ENCODE results near the gene TJP1. TPM values are rescaled to one million over a fixed set of nuclear protein-coding genes. Genes with fewer than 3 reads are reported as not detected.
"Not testable (repeated sequence)": the region's sequence is repeated elsewhere in the genome, so short reads cannot be mapped to it uniquely, and the experiment has no call there.

TJP1 gene
- polyA plus RNA-seq, 3 donors = 164 to 177 (median 167) TPM

DNA sequence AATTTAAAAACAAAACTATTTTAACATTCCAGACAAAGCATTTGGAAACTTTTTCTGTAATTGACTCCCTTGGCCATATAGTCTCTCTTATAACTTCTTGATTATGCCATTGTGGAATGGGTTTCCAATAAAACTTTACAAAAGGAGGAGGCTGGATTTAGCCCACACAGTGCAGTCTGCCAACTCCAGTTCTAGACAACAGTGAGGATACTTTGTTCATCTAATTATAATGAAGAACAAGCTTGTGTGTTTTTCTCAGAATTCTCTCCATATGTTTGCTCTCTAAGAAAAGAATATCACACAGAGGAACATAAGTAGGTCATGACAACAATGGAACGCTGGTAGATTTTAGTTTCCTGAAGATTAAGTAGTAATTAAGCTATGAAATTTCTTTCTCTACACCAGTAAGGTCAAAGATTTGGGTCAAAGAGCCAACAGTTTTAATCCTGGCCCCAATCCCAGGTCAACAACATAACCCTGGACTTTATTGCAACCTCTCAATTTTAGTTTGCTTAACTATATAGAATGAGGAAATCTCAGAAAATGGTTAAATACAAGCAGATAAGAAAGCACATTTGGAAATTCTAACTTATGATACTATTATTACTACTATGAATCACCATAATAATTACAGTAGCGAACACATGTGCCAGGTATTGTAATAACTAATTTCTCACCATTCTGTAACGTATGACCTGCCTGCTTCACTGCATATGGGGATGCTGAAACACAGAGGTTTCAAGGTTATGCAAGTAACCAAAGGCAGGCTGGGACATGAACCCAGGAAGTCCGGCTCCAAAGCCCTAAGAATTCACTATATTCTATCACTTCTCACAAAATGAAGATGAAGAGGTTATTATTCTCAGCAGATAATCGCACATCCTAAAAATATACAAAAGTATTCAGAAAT, 65.7 kb downstream of the TJP1 start:
- no peak for DNase-seq (ENCODE audit: low read depth in 3 of 3, low spot score in 2 of 3)

DNA sequence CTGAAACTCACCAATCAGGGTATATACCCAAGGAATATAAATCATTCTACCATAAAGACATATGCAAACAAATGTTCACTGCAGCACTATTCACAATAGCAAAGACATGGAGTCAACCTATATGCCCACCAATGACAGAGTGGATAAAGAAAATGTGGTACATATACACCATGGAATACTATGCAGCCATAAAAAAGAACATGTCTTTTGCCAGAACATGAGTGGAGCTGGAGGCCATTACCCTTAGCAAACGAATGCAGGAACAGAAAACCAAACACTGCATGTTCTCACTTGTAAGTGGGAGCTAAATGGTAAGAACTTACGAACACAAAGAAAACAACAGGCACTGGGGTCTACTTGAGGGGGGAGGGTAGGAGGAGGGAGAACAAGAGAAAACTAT, 68.3 kb downstream of the TJP1 start:
- not testable (repeated sequence) for DNase-seq (ENCODE audit: low read depth in 3 of 3, low spot score in 2 of 3)

DNA sequence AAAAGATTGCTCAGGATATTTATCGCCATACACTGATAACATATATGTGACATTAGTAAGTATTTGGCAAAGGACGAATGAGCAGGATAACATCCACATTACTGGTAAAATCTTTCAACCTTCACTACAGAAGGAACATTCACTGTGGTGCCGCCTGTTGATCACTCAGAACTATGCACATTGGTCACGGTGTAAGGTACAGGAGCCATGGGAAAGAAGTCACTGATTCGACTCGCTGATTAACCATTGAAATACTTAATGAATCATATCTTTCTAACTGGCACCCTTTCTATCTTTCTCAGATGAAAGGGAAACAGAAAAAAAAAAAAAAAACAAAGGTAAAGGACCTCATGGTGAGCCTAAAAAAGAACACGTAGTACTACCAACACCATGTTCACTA, 68.8 kb downstream of the TJP1 start:
- DNase-seq (ENCODE audit: low read depth in 3 of 3, low spot score in 2 of 3) = no peak

DNA sequence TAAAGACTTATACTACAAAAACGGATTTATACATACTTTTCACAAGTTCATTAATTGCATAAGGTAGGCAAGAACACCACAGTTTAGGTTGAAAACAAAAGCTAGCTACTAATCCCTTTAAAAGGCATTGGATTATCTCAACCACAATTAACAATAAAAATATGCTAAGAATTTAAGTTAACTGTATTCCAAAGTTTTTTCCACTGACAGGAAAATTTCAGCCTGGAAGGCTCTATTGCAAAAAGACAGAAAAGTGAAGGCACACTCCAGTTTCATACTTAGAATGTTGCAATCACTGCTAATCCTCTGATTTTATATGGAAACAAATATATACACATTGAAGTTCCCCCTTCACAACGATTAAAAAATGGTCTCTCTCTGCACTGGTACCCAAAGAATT, 71.5 kb downstream of the TJP1 start:
- DNase-seq (ENCODE audit: low read depth in 3 of 3, low spot score in 2 of 3) = no peak

DNA sequence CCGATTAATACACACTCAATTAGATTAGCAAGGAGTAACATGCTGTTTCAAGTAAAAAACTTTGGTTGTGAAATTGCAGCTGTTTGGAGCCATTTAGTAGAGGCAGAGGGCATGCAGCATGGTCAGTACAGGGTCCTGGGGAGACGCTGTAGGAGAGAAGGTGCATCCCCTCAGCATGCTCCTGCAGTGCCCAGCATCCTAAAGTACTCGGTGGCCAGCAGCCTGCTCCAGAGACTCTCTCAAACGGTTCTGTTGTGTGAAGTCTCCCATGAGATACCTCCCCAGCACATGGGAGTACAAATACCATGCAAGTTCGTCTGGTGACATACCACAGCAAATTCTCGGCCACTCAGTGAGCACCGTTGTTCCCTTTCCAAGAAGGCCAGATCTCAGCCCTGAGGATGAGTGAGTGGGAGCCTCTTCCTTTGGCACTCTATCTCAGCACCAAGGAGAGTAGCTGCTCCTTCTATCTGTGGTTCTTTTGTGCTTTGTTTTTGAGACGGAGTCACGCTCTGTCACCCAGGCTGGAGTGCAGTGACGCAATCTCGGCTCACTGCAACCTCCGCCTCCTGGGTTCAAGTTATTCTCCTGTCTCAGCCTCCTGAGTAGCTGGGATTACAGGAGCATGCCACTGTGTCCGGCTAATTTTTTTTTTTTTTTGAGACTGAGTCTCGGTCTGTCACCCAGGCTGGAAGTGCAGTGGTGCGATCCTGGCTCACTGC, 72.7 kb downstream of the TJP1 start:
- no peak for DNase-seq (ENCODE audit: low read depth in 3 of 3, low spot score in 2 of 3)

DNA sequence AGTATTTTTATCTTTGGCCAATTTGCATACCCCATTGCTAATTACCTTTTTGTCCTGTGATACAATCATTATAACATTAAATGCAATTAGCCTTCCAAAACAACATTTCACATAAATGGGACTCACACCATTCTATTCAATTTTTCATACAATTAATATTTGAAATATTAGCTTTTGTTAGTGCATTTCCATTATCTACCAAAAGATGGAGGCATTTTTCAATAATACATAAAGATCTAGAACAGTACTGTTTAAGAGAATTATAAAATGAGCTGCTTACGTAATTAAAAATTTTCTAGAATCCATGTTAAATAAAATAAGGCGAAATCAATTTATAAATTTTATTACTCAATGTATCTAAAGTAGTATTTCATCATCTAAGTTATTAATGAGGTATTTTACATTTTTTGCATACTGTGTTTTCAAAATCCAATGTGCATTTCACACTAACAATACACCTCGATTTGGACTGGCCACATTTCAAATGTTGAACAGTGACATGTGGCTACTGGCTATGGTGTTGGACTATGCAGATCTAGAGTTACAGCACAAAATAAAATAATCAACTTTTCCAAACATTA, 74.3 kb downstream of the TJP1 start:
- DNase-seq (ENCODE audit: low read depth in 3 of 3, low spot score in 2 of 3) = no peak

DNA sequence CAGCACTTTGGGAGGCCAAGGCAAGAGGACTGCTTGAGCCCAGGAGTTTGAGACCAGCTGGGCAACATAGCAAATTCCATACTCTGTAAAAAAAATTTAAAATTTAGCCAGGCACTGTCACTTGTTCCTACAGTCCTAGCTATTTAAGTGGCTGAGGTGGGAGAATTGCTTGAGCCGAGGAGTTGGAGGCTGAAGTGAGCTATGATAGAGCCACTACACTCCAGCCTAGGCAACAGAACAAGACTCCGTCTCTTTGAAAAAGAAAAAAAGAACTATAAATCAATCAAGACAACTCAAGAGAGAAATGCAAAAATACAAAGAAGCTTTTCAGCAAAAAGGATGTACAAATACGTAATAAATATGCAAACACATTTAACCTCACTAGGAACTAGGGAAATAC, 78.8 kb downstream of the TJP1 start:
- DNase-seq (ENCODE audit: low read depth in 3 of 3, low spot score in 2 of 3) = no peak

DNA sequence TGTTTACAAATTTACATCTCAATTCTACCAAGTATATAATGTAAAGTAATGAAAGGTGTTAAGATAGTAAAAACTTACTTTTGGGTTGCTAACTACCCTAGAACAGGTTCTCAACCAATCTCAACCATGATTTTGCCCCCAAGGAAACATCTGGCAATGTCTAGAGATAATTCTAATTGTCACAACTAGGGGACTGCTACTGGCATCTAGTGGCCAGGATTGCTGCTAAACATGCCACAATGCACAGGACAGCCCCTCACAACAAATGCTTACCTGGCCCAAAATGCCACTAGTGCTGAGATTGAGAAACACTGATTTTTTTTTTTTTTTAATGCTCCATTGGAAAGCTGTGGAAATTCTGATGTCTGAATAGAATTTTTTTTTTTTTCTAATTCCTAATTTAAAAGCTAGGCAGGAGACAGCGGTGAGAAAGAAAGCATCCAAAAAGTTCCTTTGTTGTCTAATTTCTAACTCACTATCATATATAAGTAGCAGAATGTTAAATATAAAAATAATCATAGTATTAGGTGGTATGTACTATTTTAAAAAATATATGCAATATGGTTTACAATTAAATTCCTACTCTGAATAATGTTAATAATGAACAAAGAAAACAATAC, 81.5 kb downstream of the TJP1 start:
- DNase-seq (ENCODE audit: low read depth in 3 of 3, low spot score in 2 of 3) = no peak

DNA sequence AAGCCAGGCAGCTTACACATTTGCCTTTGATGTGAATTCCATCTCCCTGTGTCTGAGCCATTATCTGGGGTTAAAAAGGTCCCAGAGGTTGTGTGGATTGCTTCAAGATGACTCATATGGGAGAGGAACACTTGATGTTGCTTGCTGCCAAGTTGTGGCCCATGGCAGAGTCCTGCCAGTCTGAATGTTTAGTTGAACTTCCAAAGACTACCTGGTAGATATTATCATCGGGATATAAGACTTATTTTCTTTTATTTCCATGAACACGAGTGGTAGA, 85.6 kb downstream of the TJP1 start:
- DNase-seq (ENCODE audit: low read depth in 3 of 3, low spot score in 2 of 3) = no peak

DNA sequence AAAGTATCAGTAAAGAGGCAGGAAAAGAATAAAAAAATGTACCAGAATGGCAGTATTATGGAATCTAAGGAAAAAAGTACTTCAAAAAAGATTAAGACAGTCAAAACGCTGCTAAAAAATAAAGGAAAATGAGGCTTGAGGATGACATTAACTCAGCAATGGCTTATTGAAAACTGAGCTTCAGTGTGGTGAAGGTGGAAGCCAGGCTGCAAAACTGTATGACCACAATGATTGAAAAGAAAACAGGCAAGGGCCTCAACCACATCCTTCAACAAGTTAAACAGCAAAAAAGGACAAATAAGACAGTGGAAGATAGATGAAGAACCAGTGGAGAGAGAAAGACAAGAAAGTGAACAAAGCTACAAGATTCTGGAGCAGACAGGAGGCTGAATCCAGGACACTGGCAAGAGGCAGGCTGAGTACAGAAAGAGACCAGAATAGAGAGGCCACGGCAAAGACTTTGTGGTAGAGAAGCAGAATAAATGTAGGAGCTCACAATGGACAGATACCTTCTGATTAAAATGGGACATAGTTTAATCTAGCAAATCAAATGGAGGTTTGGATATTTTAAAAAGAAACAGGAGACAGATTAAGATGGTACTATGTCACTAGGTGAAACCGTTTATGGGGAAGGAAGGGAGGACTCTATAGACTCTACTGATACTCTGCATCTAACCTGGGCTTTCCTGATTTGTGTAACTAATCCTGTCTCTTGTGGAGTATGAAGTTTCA, 86.1 kb downstream of the TJP1 start:
- DNase-seq (ENCODE audit: low read depth in 3 of 3, low spot score in 2 of 3) = no peak

DNA sequence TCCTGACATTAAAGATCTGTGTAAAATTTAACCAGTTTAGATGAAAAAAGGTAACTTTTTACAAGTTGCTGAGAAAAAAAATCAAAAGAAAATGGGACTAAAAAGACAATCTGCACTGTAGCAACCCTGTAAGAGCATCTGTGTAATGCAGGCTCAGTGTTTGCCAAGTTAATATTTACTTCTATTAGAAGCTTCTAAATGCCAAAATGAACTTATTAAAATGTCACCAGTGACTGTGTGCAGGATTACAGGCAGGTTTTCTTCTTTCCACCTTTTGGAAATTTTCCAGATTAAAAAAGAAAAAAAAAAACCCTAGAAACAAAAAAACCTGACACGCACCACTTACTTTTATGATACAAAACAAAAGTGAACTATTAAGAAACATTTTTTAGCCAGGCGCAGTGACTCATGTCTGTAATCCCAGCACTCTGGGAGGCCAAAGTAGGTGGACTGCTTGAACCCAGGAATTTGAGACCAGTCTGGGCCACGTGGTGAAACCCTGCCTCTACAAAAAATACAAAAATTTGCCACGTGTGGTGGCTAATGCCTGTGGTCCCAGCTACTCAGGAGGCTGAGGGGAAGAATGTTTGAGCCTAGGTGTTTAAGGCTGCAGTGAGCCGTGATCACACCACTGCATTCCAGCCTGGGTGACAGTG, 87.2 kb downstream of the TJP1 start:
- DNase-seq (ENCODE audit: low read depth in 3 of 3, low spot score in 2 of 3) = no peak

DNA sequence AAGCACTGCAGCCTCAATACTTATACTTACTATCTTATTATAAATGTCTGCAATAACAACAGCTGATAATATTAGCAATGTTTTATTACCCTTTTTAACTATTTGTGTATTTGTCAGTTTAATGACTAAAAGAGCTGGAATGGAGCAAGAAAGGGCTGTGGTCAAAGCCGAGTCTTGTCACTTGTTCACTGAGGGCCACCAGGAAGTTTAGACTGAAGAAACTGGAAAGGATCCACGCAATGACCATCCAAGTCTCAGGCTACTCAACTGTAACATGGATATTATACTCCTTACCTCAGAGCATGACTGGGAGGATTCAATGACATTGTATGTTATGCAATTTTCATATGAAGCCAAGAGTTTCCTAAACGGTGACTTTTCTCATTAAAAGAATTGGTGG, 90.4 kb downstream of the TJP1 start:
- DNase-seq (ENCODE audit: low read depth in 3 of 3, low spot score in 2 of 3) = no peak

DNA sequence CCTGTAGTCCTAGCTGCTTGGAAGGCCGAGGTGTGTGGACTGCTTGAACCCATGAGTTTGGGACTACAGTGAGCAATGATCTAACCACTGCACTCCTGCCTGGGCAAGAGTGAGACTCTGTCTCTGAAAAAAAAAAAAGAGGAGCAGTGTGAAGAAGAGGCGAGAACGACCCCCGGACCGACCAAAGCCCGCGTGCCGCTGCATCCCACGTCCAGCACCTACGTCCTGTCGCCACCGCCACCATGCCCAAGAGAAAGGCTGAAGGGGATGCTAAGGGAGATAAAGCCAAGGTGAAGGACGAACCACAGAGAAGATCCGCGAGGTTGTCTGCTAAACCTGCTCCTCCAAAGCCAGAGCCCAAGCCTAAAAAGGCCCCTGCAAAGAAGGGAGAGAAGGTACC, 91.8 kb downstream of the TJP1 start:
- DNase-seq (ENCODE audit: low read depth in 3 of 3, low spot score in 2 of 3) = not testable (repeated sequence)

DNA sequence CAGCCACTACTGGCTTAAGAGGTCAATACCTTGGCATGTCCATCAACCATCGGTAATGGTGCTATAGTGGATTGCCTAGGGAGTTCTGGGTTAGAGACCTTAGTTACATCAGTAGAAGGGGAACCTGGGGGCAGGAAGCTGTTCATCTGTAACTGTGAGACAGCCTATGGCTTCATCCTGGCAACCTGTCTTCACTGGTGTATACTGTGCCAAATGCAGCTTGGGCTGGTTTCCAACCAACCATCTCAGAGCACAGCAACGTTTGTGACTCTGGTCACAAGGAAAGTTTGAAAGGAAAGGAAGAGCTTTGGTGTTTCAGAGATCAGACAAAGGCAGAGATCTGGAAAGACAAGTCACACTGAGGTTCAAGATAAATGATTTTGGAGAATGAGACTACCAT, 93.8 kb downstream of the TJP1 start:
- DNase-seq (ENCODE audit: low read depth in 3 of 3, low spot score in 2 of 3) = no peak

DNA sequence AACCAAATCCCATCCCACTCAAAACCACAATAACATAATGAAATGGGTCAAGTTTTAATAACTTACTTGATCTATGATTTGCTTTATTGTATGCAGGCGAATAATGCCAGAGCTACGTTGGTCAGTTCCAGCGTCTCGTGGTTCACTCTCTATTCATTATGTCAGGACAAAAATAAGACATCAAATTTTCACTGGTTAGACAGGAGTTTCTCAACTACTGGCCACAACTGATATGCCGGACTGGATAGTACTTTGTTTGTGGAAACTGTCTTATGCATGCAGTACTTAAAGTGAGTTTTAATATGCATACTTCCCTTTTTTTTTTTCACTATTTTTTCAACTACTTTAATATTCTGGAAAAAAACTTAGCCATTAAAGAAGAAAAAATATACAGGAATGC, 94.4 kb downstream of the TJP1 start:
- DNase-seq (ENCODE audit: low read depth in 3 of 3, low spot score in 2 of 3) = no peak

DNA sequence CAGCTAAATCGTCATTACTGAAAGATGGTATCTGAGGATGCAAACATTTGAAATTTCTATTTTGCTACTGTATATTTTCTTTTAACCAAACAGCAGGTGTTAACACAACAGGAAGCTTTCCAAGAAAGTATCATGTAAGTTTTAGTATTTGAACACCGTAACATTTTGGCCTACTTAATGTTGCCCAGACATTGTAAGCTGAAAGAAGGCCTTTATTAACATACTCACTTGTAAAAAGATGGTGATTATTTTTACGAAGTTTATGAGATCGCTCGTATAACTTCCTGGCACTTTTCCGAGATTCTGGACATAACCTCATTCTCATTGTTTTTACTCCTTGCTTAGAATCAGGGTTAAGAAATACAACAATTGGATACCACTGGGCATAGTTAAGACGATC, 95.7 kb downstream of the TJP1 start:
- no peak for DNase-seq (ENCODE audit: low read depth in 3 of 3, low spot score in 2 of 3)

DNA sequence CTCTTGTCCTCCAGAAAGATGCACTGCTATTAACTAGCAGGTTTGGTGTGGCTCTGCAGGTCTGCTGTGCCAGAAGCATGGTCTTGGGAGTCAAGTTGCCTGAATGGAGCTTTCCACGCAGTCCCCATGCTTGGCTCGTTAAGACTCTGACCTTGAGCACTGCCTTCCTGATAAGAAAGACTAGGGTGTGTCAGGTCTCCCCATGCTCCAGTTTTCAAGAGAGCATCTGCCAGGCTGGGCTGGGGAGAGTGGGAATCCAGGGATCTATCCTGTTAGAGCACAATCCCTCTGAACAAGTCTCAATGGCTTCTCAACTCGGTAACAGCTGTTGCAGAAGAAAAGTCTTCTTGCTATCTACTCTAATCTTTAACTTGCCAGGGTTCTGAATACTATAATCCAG, 98.2 kb downstream of the TJP1 start:
- no peak for DNase-seq (ENCODE audit: low read depth in 3 of 3, low spot score in 2 of 3)

DNA sequence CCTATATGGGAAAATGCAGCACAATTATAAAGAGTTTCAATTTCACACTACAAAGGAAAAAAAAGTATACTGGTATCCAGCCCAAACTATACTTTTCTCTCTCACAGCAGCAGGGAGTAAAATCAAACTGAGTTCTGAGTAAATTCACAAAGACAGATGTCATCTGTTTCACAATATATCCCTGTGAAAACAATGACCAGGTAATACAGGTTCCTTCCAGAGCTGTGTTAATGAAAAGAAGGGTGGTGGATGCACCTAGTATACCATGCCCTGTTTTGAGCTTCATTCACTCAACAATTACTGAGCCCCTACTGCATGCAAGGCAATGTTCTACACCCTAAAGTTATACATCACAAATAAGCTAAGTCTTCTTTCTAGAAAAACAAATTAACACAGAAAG, 108.5 kb downstream of the TJP1 start:
- no peak for DNase-seq (ENCODE audit: low read depth in 3 of 3, low spot score in 2 of 3)

DNA sequence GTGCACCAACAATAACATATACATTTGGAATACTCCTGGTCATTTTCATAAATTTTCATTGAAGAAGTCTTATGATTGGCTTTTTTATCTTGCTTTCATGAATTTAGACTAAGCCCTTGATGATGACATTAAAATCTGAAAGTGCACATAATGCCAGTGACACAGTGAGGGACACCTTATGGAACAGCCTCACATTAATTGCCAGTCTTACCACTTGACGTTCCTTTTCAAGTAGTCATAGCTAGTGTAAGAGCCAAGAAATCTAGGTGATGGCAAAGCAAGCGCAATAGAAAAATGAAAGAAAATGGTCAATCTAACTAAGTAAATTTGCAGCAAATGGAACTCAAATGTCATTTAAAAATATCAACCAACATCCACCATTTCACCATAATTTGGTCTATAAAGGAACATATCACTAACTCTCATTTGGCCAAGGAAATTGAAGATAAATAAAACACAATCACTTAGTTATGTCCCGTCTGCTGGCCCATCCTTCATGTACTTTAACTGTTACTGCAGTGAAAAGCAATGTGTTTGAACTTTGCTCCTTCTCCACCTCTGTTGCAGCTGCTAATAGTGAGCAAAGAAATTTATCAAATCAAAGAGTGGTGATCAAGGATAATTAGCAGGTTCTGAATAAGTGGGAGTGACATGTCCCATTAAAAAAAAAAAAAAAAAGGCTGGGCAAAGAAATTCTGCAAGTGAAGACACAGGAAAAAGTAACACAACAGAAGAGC, 110.0 kb downstream of the TJP1 start:
- DNase-seq (ENCODE audit: low read depth in 3 of 3, low spot score in 2 of 3) = no peak

DNA sequence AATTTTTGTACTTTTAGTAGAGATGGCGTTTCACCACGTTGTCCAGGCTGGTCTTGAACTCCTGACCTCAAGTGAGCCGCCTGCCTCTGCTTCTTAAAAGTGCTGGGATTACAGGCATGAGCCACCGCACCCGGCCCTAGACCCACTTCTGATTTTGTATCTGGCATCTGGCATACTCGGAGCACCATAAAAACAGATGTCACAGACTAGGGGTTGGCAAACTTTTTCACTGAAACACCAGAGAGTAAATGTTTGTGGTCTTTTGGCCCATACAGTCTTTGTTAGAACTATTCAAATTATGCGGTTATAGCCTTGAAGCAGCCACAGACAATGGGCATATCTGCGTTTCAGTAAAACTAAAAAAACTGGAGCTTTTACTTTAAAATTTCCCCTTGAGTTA, 110.7 kb downstream of the TJP1 start:
- DNase-seq (ENCODE audit: low read depth in 3 of 3, low spot score in 2 of 3) = no peak

Data from right renal cortex interstitium (tissue), 3 donors.